Measurements from ENCODE around the gene SLBP.

The SLBP gene

DNA sequence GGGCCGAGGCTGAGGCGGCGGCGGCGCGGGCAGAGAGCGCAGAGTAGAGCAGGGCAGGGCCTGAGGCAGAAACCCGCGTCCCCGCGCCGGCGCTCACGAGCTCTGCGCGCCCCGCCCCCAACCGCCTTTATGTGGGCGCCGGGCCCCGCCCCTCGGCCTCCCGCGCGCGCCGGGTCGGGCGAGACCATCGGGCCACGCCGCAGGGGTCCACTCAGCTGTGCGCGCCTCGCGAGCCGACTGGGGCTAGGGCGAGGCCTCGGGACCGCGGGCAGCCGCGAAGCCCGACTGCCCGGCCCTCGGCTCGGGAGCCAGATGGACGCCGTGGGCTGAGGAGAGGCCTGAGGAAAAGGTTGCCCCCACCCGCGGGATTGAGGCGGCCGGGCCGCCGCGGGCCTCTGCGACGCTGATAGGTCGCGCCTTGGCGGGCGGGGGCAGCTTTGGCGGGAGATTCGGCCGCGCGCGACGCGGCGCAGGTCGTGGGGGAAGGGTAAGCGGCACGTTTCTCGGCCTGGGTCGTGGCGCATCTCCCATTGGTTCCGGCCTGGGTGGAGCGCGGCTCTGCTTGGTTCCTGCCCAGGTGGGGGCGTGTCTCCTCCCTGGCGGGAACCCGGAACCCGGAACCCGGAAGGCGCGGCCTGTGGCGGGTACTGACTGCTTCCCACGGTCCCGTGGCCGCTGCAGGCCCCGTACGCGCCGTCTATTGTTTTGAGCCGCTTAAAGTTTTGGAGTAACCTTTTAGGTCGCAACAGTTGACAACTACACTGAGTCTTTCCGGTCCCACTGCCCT is at the start of gene SLBP:
Gene SLBP (minus strand): TSS at position 104 of the 787 bp plus-strand sequence. CDS start 131 bp downstream, outside the sequence.
- peak; percentile 4 to 93 (median 82) for DNase-seq

DNA sequence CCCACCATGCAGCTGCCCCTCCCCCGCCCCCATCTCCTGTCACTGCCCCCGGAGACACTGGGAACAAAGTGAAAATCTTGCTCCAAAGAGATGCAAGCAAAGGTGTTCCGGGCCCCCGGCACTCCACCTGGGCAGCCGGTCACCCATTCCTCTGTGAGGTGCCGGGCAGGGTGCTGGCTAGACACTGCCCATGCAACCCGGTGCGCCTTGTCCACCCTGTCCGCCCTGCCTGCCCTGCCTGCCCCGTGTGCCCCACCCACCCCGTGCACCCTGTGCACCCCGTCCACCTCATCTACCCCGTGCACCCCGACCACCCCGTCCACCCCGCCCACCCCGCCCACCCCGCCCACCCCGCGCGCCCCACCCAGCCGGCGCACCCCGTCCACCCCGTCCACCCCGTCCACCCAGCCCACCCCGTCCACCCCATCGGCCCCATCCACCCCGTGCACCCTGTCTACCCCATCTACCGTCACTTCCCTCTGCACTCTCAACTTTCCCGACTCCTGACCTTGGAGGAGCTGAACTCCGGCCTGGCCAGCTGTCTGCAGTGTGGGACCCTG is 49.1 kb upstream of the SLBP start:
- no peak for DNase-seq

DNA sequence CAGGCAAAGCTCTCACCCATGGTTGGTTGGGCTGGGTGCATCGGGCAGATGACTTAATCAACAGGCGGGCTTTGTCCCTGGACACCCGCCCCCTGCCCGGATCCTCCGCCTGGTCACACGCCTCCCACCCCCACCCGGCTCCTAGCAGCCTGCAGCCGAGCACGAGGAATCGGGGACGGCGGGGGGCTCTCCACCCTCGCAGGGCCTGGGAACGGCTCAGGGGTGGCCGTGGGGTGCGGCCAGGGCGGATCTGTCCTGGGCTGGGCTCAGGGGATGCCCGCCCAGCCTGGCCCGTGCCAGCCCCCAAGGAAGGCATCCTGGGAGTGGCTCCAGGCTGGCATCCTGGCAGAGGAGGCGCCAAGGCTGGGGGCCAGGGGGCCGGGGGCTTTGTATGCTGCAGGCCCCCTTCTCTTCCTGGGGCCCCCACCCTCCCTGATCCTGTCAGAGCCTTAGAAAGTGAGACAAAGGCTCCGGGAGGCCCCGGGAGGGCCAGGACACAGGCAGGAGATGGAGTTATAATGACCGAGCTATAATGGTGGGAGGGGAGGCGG is 48.5 kb upstream of the SLBP start:
- peak in 1 of 58 donors; percentile 47 for DNase-seq

- DNase-seq = no peak
Measured at GRCh38 chr4:1759818-1760223, 47.7 kb upstream of the SLBP start.

GRCh38 chr4:1759170-1759817 is 47.2 kb upstream of the SLBP start:
- DNase-seq = no peak

- DNase-seq = no peak
Measured at GRCh38 chr4:1758306-1759121, 46.4 kb upstream of the SLBP start.

DNA sequence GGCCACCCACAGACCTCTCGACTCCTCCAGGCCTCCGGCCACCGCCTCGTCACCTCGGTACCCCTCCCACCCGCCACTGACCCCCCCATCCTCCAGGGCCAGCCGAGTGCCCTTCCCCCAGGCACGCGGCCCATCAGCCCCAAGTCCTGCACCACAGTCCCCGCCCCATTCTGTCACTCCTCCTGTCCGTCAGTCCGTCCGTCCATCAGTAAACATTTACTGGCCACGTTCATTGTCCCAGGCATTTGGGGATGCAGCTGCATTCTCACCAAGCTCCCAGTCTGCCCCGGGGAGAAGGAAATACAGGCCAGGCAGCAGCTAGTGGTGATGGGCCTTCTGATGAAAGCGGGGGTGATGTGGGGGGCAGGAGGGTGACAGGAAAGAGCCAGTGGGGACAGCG is 45.7 kb upstream of the SLBP start:
- DNase-seq = no peak

DNA sequence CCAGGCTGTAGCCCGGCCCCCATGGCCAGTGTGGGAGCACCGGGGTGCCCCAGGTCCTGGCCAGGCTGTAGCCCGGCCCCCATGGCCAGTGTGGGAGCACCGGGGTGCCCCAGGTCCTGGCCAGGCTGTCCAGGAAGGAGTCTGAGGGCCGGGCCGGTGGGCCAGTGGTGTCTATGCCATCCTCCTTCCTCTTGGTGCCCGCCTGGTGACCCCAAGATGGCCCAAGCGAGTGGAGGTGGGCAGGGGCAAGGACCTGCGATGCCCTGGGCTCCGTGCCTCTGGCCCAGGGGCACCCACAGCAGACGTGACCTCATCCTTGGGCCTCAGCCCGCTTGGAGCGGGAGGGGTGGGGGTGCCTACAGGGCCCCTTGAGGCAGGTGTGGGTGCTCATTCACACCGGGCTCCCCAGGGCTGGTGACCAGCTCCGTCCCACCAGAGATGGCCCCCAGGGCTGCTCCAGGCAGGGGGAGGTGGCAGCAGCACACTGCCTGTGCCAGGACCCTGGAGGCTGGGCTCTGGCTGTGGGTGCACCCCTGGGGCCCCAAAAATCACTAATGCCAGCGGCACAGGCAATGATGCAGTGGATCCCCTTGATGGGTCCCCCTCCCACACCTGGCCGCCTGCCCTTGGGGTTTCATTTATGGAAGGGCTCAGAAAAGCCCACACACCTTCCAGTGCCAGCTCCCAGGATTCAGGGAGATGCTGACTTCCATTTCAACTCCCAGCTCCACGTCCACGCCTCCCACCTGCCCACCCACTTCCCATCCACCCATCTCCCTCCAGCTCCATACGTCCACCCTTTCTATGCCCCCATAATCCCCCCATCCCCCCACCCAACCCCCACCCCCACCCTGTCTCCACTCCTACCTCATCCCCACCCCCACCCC is 45.0 kb upstream of the SLBP start:
- DNase-seq = no peak

DNA sequence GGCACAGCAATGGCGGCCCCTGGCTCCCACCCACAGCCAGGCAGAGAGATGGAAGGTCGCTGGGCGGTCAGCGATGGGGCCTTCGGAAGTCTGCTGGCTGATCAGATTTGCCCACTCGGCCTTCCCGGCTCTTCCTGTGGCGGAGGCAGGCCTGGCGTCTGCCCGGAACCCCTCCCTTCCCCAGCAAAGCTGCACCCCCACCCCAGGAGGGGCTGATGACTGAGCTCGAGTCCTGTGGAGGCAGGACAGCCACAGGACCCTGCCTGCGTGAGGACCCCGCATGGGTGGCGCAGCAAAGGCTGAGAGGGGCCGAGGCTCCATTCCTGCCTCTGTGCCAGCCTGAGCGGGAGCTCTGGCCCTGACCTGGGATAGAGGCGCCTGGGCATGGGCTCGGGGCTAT is 44.0 kb upstream of the SLBP start:
- no peak for DNase-seq

- DNase-seq = no peak
Measured at GRCh38 chr4:1755297-1755696, 43.2 kb upstream of the SLBP start.

GRCh38 chr4:1754336-1754735 is 42.2 kb upstream of the SLBP start:
- DNase-seq = no peak

DNA sequence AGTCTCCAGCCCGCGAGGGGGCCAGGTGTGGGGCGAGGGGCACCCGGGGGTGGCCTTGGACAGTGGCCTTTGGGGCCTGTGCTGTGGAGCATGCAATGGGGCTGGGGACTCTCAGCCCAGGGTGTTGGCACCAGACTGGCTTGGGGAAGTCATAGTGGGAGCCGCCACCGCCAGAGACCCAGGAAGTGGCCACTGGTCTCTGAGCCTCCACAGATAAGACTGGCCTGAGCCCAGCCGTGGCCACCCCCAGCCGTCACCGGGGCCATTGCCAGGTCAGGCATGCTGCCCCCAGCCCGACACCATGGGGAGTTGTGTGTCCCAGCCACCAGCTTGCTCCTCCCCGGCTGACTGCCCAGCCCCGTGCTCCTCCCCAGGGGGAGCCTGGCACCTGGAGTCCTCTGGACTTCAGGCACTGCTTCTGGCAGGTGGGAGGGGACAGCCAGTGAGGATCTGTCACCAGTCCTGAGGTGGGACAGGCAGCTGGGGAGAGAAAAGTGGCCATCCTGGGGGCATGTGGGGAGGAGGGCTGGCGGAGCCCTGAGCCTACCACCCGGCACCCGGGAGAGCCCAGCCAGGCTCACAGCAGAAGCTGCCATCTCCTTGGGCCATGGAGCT is 41.7 kb upstream of the SLBP start:
- DNase-seq = no peak

DNA sequence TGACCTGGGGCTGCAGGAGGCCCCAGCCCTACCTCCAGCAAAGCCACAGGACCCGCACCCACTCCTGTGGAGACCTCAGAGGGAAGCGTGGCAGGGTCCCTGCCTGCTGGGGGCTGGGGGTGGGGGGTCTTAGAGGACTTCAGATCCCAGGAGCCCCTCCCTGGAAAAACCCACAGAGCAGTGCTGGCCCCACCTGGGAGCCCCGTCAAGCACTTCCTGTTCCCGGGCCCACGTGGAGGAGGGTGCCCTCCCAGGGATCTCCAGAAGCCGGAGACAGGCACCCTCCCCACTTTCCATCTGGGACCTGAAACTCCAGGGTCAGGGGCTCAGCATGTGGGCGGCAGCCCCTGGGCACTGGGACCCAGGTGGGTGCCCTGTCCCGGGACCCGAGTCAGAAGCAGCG is 41.2 kb upstream of the SLBP start:
- DNase-seq = no peak

DNA sequence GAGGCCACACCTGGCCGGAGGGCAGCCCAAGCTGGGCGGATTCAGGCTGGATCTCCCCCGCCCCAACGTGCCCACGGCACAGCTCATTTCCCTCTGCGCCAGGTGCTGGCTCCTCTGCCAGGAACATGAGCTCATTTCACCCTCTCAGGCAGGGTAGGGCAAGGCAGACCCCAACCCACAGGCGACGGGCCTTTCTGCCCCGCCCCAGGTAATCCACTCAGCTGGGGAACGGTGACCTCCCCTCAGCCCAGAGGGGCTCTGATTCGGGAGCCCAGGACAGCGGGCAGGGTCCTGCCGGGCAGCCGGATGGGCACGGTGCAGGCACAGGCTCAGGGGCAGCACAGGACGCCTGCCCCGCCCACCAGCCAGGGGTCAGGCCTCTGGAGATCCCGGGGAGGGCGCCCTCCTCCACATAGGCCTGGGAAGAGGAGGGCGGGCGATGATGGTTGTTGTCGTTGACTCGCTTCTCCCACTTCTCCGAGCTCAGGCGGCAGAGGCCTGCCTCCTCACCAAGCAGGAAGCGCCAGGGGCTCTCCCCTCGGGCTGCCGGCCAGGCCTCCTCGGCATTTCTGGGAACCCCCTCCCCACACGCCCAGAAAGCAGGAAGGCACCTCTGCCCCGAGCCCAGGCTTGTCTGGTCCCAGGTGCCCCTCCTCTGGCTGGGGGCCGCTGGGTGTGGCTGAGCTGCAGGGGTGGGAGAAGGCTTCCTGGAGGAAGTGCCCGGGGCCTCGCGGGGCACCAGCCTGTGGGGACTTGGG is 40.3 kb upstream of the SLBP start:
- no peak for DNase-seq

- DNase-seq = no peak
Measured at GRCh38 chr4:1751919-1752283, 39.8 kb upstream of the SLBP start.

DNA sequence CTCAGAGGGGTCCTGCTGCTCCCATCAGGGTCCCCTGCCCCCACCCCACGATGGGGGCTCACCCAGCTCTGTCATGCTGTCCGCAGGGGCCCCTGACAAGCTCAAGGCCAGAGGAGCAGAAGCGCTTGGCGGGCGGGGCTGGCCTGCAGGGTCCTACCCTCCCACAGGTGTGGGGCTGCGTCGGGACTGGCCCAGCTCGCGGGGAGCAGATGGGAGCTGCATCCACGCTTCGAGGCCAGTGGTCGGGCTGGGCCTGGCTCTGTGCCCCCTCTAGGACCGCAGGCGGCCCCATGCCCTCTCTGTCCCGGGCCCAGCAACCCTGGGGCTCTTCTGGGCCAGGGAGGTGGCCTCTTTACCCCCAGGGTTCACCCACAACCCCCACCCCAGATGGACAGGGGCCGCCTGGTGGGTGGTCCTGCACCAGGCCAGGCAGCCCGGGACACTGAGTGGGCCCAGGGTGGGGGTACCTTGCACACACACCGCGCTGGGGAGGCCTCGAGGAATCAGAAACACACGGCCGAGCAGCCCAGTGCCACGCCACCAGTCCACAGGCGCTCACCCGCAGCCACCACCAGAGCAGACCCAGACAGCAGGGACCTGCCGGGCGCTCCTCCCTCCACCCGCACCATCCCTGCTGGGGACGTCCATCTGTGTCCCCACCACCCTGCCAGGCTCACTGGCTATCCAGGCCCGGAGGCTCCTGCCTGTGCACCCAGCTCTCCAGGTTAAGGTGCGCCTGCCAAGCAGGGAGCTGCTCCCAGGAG is 39.2 kb upstream of the SLBP start:
- DNase-seq = no peak

DNA sequence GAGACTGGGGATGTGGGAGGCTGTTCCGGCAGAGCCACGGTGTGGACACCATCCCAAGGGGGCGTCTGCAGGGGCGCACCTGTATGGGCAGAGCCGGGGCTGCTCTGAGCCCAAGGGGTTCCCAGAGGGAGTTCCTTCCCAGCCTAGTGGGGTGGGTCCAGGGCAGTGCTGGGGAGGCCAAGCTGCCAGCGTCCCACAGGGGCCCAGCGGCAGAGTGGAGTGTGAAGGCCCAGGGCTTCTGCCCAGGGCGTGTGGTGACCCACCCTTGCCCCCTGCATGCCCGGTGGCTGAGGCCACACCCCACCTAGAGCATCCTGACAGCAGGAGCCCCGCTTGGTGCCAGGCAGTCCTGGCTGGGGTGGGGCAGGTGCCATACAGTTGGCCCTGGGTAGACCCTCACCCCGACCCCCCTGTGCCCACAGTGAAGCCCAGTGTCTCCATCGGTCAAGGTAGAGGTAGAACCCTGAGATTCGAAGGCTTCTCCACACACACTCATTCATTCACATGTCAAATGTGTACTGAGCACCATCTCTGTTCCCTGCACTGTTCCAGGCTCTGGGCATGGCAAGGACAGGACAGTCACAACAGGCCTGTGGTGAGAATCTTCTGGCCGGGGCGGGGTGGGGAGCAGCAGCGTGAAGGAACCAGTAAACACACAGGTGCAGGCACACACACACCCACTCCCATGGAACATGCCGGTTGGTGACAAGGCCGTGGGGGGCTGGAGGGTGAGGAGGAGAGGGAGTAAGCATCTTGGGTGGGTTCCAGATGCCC is 38.4 kb upstream of the SLBP start:
- no peak for DNase-seq

- DNase-seq = no peak
Measured at GRCh38 chr4:1749826-1750225, 37.7 kb upstream of the SLBP start.

All from anterior cingulate cortex (tissue), 58 donors.